ENCODE measurements around the gene CACNA1H. TPM values are rescaled to one million over a fixed set of nuclear protein-coding genes. Genes with fewer than 3 reads are reported as not detected.
"Not testable (repeated sequence)": the region's sequence is repeated elsewhere in the genome, so short reads cannot be mapped to it uniquely, and the experiment has no call there.

Gene CACNA1H
- total and polyA plus RNA-seq, 3 experiments from 2014 or later: 0.31 to 0.42 (median 0.40) TPM

GRCh38 chr16:1243907-1244850 is 91.3 kb downstream of the CACNA1H start:
- H3K27me3 ChIP-seq (ENCODE audit: insufficient read depth, low read length, poor library complexity, severe bottlenecking); H3K4me1 ChIP-seq (ENCODE audit: insufficient read depth, low read length); H3K36me3 ChIP-seq (ENCODE audit: insufficient read depth, low read length); H3K9me3 ChIP-seq (ENCODE audit: low read length); H3K4me3 Mint-ChIP-seq; H3K4me1 Mint-ChIP-seq; H3K9me3 Mint-ChIP-seq; POLR2A ChIA-PET; H3K4me3 ChIP-seq (ENCODE audit: low read length); H3K27ac ChIP-seq (ENCODE audit: low read depth, low read length); CTCF ChIA-PET; H3K27ac Mint-ChIP-seq; H3K36me3 Mint-ChIP-seq; H3K27me3 Mint-ChIP-seq: not testable (repeated sequence)
- DNase-seq: peak in 1 of 5 donors; percentile 21

DNA sequence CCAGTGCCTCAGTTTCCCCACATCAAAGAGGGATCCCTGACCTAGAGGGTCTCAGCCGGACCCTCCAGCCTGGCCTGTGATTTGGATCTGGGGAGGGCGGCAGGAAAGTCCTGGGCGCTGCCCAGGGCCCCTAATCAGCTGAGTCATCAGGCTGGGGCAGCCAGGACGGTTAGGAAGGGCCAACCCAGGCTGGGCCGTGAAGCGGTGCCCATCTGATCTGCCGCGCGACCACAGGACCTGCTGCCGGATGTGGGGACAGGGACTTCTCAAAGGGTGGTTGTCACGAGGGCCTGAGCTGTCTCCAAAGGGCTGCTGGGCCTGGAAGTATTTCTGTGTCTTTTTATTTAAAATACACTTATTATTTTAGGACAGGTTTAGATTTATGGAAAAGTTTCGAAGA is 92.0 kb downstream of the CACNA1H start:
- H3K27me3 Mint-ChIP-seq: peaks cover 4 to 9% of the 10 kb centered on the region in 2 donors
- ChIA-PET POLR2A (no interaction called here), CTCF (no interaction called here)
- no peaks in the 10 kb centered on the region for H3K4me1 Mint-ChIP-seq
- Histone ChIP-seq H3K4me1 (ENCODE audit: insufficient read depth, low read length) (no peaks in the 10 kb centered on the region), H3K9me3 (ENCODE audit: low read length) (no peaks in the 10 kb centered on the region), H3K27ac (ENCODE audit: low read depth, low read length) (no peak overlapping the region), H3K27me3 (ENCODE audit: insufficient read depth, low read length, poor library complexity, severe bottlenecking) (no peaks in the 10 kb centered on the region), H3K4me3 (ENCODE audit: low read length) (no peak overlapping the region), H3K36me3 (ENCODE audit: insufficient read depth, low read length) (no peaks in the 10 kb centered on the region)
- peak overlapping the region in 1 of 7 donors; percentile 13 for H3K4me3 Mint-ChIP-seq
- no peak for DNase-seq
- H3K36me3 Mint-ChIP-seq: no peaks in the 10 kb centered on the region
- no peak overlapping the region for H3K27ac Mint-ChIP-seq
- H3K9me3 Mint-ChIP-seq: no peaks in the 10 kb centered on the region

GRCh38 chr16:1245452-1246020 is 92.6 kb downstream of the CACNA1H start:
- Mint-ChIP-seq H3K36me3 (no peaks in the 10 kb centered on the region), H3K9me3 (no peaks in the 10 kb centered on the region)

GRCh38 chr16:1247903-1248537 is 95.1 kb downstream of the CACNA1H start:
- H3K4me3 Mint-ChIP-seq; H3K4me1 ChIP-seq (ENCODE audit: insufficient read depth, low read length); H3K27ac ChIP-seq (ENCODE audit: low read depth, low read length); H3K9me3 Mint-ChIP-seq; H3K27ac Mint-ChIP-seq; H3K27me3 ChIP-seq (ENCODE audit: insufficient read depth, low read length, poor library complexity, severe bottlenecking); H3K4me3 ChIP-seq (ENCODE audit: low read length); H3K36me3 Mint-ChIP-seq; CTCF ChIA-PET; H3K4me1 Mint-ChIP-seq; POLR2A ChIA-PET; H3K36me3 ChIP-seq (ENCODE audit: insufficient read depth, low read length); H3K27me3 Mint-ChIP-seq; H3K9me3 ChIP-seq (ENCODE audit: low read length): not testable (repeated sequence)
- peak in 1 of 5 donors; percentile 23 for DNase-seq

More at GRCh38 chr16:1245452-1246020, 92.6 kb downstream of the CACNA1H start:
- H3K36me3 ChIP-seq (ENCODE audit: insufficient read depth, low read length): no peaks in the 10 kb centered on the region
- Mint-ChIP-seq H3K4me3 (no peak overlapping the region), H3K4me1 (no peaks in the 10 kb centered on the region), H3K27ac (no peak overlapping the region), H3K27me3 (peaks cover 4 to 9% of the 10 kb centered on the region in 2 donors)
- H3K4me3 ChIP-seq (ENCODE audit: low read length): no peak overlapping the region
- no peaks in the 10 kb centered on the region for H3K27me3 ChIP-seq (ENCODE audit: insufficient read depth, low read length, poor library complexity, severe bottlenecking)
- ChIA-PET POLR2A (no interaction called here), CTCF (no interaction called here)
- H3K9me3 ChIP-seq (ENCODE audit: low read length): no peaks in the 10 kb centered on the region
- H3K27ac ChIP-seq (ENCODE audit: low read depth, low read length): no peak overlapping the region
- no peak for DNase-seq
- H3K4me1 ChIP-seq (ENCODE audit: insufficient read depth, low read length): no peaks in the 10 kb centered on the region

DNA sequence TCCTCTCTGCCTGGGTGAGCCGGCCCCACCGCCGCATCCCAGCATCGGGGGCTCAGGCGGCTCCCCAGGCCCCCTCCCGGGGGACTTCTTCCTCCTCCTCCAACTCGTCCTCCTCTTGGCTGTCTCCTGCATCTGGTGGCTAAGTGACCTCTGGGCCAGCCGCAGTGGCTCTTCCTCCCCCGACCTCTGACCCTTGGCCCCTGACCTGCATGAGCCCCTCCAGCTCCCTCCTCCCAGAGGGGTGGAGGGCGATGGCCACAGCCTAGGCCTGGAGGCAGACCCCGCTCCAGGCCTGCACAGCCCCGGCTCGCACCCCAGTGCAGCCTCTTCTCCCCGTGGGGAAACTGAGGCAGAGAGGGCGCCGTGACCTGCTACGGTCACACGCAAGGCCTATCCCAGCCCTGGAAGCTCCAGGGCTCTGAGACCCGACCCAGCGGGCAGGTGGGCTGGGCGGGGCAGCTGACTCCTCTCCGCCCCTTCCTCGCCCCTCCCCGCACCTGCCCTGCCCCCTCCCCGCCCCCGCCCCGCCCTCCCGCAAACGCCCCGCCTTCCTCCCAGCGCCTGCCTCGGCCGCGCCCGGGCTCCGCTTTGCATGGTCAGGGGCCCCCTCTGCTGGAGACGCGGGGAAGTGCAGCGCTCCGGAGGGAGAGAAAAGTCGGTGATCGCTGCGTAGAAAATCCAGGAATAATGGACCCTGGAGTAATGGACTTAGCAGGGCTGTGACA is 96.3 kb downstream of the CACNA1H start:
- H3K36me3 Mint-ChIP-seq; H3K4me1 ChIP-seq (ENCODE audit: insufficient read depth, low read length); H3K27ac ChIP-seq (ENCODE audit: low read depth, low read length); H3K27me3 ChIP-seq (ENCODE audit: insufficient read depth, low read length, poor library complexity, severe bottlenecking); H3K36me3 ChIP-seq (ENCODE audit: insufficient read depth, low read length); H3K9me3 ChIP-seq (ENCODE audit: low read length); CTCF ChIA-PET; H3K4me1 Mint-ChIP-seq; H3K27me3 Mint-ChIP-seq; POLR2A ChIA-PET; H3K4me3 ChIP-seq (ENCODE audit: low read length); H3K9me3 Mint-ChIP-seq; H3K4me3 Mint-ChIP-seq; H3K27ac Mint-ChIP-seq: not testable (repeated sequence)
- peak in 1 of 5 donors; percentile 27 for DNase-seq

GRCh38 chr16:1253701-1254364 is 100.9 kb downstream of the CACNA1H start:
- DNase-seq; H3K4me3 Mint-ChIP-seq; H3K9me3 Mint-ChIP-seq; H3K27me3 ChIP-seq (ENCODE audit: insufficient read depth, low read length, poor library complexity, severe bottlenecking); H3K4me1 ChIP-seq (ENCODE audit: insufficient read depth, low read length); H3K27me3 Mint-ChIP-seq; H3K36me3 Mint-ChIP-seq; H3K4me1 Mint-ChIP-seq; H3K27ac Mint-ChIP-seq; POLR2A ChIA-PET; H3K36me3 ChIP-seq (ENCODE audit: insufficient read depth, low read length); CTCF ChIA-PET; H3K4me3 ChIP-seq (ENCODE audit: low read length); H3K27ac ChIP-seq (ENCODE audit: low read depth, low read length); H3K9me3 ChIP-seq (ENCODE audit: low read length): not testable (repeated sequence)

DNA sequence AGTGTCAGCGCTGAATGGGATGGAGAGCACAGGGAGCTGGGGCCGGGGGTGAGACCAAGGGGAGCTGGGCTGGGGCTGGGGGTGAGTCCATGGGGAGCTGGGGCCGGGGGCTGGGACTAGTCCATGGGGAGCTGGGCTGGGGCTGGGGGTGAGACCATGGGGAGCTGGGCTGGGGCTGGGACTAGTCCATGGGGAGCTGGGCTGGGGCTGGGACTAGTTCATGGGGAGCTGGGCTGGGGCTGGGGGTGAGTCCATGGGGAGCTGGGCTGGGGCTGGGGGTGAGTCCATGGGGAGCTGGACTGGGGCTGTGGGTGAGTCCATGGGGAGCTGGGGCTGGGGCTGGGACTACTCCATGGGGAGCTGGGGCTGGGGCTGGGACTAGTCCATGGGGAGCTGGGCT is 101.9 kb downstream of the CACNA1H start:
- H3K27me3 ChIP-seq (ENCODE audit: insufficient read depth, low read length, poor library complexity, severe bottlenecking); H3K9me3 Mint-ChIP-seq; H3K9me3 ChIP-seq (ENCODE audit: low read length); H3K4me3 ChIP-seq (ENCODE audit: low read length); H3K27ac ChIP-seq (ENCODE audit: low read depth, low read length); H3K27ac Mint-ChIP-seq; H3K4me1 Mint-ChIP-seq; CTCF ChIA-PET; H3K36me3 ChIP-seq (ENCODE audit: insufficient read depth, low read length); POLR2A ChIA-PET; H3K36me3 Mint-ChIP-seq; H3K4me3 Mint-ChIP-seq; DNase-seq; H3K4me1 ChIP-seq (ENCODE audit: insufficient read depth, low read length): not testable (repeated sequence)
- peaks cover 4 to 13% of the 10 kb centered on the region in 2 donors for H3K27me3 Mint-ChIP-seq

Data from CD8-positive, alpha-beta memory T cell (primary cell).